GM19463 (cell line): Measurements from ENCODE around the gene UCHL5.
"Not testable (repeated sequence)": the region's sequence is repeated elsewhere in the genome, so short reads cannot be mapped to it uniquely, and the experiment has no call there.

Source experiments
- ATAC-seq: cut with Tn5 transposase; IDR thresholded peaks from one replicate; pipeline ENCODE4 v1.9.1; 2021; ENCODE audit warnings: mild to moderate bottlenecking, moderate library complexity; ENCODE audit not compliant: unreplicated experiment

UCHL5 gene

GRCh38 chr1:193013707-193014106 is 45.5 kb downstream of the UCHL5 start:
- ATAC-seq, result no peak

- ATAC-seq, result no peak
Observed at GRCh38 chr1:193013005-193013404, 46.2 kb downstream of the UCHL5 start.

- no peak for ATAC-seq
Observed at GRCh38 chr1:193011406-193011805, 47.8 kb downstream of the UCHL5 start.

GRCh38 chr1:193009501-193009900 is 49.7 kb downstream of the UCHL5 start:
- no peak for ATAC-seq

- ATAC-seq, result no peak
Observed at GRCh38 chr1:193005785-193006184, 53.4 kb downstream of the UCHL5 start.

GRCh38 chr1:192998536-192998935 is 60.6 kb downstream of the UCHL5 start:
- ATAC-seq, result no peak

GRCh38 chr1:192994141-192994540 is 65.0 kb downstream of the UCHL5 start:
- no peak for ATAC-seq

GRCh38 chr1:192993426-192994085 is 65.6 kb downstream of the UCHL5 start:
- ATAC-seq, result no peak

- not testable (repeated sequence) for ATAC-seq
Observed at GRCh38 chr1:192986748-192987334, 72.3 kb downstream of the UCHL5 start.

GRCh38 chr1:192986110-192986747 is 72.9 kb downstream of the UCHL5 start:
- no peak for ATAC-seq

- ATAC-seq, result no peak
Observed at GRCh38 chr1:192984080-192984479, 75.1 kb downstream of the UCHL5 start.

- ATAC-seq, result peak; percentile 89
Observed at GRCh38 chr1:192983349-192983980, 75.7 kb downstream of the UCHL5 start.

- ATAC-seq, result no peak
Observed at GRCh38 chr1:192980856-192981255, 78.3 kb downstream of the UCHL5 start.

- not testable (repeated sequence) for ATAC-seq
Observed at GRCh38 chr1:192980334-192980733, 78.8 kb downstream of the UCHL5 start.

- ATAC-seq, result no peak
Observed at GRCh38 chr1:192979542-192979941, 79.6 kb downstream of the UCHL5 start.

GRCh38 chr1:192978195-192978710 is 80.9 kb downstream of the UCHL5 start:
- ATAC-seq, result no peak

- no peak for ATAC-seq
Observed at GRCh38 chr1:192977089-192977706, 82.0 kb downstream of the UCHL5 start.

GRCh38 chr1:192976576-192976975 is 82.6 kb downstream of the UCHL5 start:
- ATAC-seq, result no peak

GRCh38 chr1:192974701-192975100 is 84.5 kb downstream of the UCHL5 start:
- ATAC-seq, result no peak

GRCh38 chr1:192973988-192974387 is 85.2 kb downstream of the UCHL5 start:
- no peak for ATAC-seq

GRCh38 chr1:192973202-192973601 is 86.0 kb downstream of the UCHL5 start:
- no peak for ATAC-seq
